T follicular helper cell (primary cell): Measurements from ENCODE around the gene TSPAN15.

Experiments used
- DNase-seq: peaks from one replicate; pipeline ENCODE4 v3.0.0-alpha.2; 2020; ENCODE audit warnings: low read depth
- total RNA-seq, 2 experiments: gene quantifications; one replicate each; lab custom pipeline; 2026; lab: John Stamatoyannopoulos, UW

The TSPAN15 gene
- 1.8 to 9.1 reads per million in 2 experiments for total RNA-seq

- DNase-seq, result peak; percentile 73
Measured at GRCh38 chr10:69451209-69451783, at the start of gene TSPAN15. TSPAN15 (plus strand) TSS chr10:69451465; CDS start chr10:69451595, 130 bp downstream.

DNA sequence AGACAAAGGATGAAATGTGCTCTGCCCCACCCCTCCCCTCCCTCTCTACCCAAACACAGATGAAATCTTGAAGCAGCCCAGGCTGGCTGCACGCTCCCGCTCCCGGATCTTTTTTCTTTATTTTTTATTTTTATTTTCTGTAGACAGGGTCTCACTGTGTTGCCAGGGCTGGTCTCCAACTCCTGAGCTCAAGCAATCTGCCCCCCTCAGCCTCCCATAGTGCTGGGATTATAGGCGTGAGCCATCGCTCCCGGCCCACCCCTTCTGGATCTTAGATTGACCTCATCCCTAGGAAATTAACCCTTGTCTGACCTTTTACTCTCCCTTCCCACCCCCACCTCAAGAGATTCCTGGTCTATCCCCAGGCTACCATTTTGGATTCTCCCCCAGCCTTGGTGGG is 48.9 kb upstream of the TSPAN15 start:
- DNase-seq, result no peak

DNA sequence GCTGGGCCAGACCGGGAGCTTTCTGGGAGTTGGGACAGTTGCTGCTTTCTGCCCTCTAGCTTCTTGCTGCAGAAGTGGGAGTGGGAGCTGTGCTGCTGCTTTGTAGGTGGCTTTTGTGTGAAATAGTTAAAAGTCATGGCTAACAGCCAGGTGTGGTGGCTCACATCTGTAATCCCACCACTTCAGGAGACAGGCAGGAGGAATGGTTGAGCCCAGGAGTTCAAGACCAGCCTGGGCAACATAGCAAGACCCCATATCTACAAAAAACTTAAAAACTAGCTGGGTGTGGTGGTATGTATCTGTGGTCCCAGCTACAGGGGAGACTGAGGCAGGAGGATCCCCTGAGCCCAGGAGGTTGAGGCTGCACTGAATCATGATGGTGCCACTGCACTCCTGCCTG is 48.2 kb upstream of the TSPAN15 start:
- DNase-seq, result no peak

DNA sequence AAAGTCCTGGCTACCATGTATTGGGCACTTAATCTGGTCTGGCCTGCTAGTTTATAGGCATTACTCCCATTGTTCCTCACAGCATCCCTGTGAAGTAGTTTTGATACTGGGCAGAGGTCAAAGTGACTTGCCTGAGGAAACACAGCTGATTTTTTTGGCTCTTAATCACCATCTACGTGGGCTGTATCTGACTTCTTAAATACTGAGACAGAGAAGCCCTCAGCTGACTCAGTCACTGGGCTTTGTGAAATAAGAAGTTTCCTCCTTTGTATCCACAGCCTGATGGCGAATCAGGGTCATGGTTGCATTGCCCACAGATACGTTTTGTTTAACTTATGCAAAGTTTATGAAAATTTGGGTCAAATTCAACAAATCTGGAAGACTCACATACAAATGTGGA is 47.7 kb upstream of the TSPAN15 start:
- no peak for DNase-seq

GRCh38 chr10:69404786-69405185 is 46.5 kb upstream of the TSPAN15 start:
- DNase-seq, result no peak

GRCh38 chr10:69405221-69405620 is 46.0 kb upstream of the TSPAN15 start:
- no peak for DNase-seq

DNA sequence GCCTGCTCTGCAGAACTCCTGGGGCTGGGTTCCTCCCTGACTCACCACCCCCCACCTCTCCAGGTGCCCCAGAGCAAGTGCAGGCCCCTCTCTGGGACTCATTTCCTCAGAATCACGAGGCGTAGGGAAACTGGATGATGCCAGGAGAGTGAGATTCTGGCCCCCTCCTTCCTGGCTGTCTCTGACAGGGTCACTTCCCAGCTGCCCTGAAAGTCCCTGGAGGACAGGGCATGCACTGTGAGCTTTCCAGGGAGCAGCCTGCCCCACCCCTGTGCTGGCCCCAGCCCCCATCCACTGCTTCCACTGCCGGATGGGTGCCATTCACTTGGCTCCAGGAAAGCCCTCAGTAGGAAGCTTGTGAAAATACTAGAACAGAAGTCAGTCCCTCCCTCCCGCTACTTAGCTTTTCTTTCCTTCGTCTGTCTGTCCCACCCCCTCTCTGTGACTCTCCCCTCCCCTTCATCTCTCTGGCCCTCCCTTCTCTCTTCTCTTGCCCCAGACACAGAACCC is 44.9 kb upstream of the TSPAN15 start:
- no peak for DNase-seq

DNA sequence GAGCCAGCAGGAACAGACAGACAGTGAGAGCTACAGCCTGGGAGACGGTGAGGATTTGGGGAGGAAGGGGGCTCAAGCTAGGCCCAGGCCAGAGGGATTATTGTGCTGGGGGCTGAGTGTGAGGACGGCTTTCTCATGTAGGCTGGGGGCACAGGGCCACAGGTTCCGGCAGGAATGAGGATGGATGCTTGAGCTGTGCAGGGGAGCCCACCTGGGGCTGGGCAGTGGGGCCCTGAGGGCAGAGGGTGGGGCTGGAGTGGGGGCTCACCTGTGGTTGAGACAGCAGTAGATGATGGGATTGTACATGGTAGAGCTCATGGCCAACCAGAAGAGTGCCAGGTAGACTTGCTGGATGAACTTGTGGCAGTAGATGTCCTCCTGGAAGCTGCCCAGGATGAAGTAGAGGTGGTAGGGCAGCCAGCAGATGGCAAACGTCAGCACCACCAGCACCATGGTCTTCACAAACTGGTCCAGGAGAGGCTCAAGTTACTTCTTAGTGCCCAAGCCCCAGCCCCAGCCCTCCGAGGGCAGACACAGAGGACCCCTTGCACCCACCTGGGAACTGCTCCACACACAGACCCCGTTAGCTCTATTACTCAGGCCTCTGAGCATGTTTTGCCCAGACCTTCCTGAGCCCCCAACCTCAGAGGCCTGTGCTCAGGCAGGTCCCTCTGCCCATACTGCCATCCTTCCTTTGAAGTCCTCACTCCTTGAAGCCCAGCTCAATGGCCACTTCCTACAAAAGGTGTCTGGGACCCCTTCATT is 44.3 kb upstream of the TSPAN15 start:
- DNase-seq, result no peak

DNA sequence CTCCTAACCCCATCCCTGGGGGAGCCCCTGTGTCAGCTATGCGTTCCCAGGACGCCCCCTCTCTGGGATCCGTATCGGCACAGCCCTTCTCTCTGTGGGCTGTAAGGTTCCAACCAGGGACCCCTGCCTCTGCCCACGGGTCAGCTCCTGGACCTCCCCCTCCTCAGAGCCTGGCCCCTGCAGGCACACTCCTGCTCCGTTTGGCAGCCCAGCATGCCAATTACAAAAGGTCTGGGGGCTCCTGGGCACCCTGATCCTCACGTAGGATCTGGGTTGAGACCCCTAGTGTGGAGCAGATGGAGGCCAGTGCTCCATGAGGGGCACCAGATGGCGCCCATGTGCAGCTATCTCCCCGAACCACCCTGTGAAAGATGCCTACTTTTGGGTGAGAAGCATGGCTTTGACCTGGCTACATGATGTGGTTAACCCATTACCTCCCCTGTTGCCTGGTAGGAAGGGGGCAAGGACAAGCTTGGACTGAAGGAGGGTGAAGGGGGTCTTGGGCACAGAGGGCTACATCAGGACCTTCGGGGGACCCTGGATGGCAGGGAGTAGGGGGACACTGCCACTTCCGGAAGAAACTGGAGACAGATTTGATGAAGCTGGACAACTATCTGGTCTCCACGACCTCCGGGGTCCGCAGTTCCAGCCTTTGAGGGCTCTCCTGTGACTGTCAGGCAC is 43.5 kb upstream of the TSPAN15 start:
- DNase-seq, result no peak

DNA sequence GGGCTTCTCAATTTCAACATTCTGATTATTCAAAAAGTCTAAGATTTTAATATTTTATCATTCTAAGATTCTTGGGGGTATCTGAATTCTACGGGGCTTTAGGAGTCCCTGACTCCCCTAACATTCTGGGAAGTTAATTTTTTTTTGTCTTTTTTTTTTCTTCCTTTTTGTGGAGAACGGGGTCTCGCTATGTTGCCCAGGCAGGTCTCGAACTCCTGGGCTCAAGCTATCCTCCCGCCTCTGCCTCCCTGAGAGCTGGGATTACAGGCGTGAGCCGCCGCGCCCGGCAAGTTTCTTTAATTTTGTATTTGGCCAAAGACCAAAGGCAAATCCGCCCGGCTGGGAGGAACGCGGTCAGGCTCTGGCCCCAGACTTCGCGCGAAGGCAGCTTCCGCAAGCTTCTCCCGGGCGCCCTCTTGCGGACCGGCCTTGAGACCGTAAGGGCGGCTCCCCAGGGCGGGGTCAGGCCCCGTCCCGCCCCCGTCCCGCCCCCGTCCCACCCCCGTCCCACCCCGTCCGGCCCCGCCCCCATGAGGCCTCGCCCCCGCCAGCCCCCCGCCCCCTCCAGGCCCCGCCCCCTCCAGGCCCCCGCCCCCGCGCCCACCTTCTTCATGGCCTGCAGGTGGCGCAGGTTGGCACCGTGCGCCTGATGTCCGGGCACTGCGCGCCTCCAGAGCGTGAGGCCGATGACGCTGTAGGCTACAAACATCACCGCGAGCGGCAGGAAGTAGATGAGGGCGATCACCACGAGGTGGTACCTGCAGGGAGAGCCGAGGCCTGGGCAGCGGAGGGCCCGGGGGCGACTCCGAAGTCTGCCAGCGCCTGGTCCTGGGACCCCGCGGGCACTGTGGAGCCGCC is 42.7 kb upstream of the TSPAN15 start:
- peak; percentile 84 for DNase-seq

DNA sequence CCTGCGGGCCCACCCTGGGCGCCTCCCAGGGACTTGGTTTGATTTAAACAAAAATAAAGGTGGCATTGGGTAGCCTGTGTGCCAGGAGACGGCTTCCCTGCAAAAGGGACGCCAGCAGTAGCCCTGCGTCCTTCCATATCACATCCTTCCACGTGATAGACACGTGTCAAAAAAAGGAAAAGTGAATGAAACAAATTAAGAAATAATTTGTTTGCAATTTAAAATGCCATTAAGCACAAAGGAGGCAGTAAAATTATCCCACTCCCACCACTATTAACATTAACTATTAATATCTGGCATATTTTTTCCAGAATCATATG is 42.1 kb upstream of the TSPAN15 start:
- DNase-seq, result no peak

GRCh38 chr10:69409968-69410367 is 41.3 kb upstream of the TSPAN15 start:
- DNase-seq, result no peak

- DNase-seq, result no peak
Measured at GRCh38 chr10:69410487-69410886, 40.8 kb upstream of the TSPAN15 start.

- DNase-seq, result no peak
Measured at GRCh38 chr10:69411476-69411875, 39.8 kb upstream of the TSPAN15 start.

DNA sequence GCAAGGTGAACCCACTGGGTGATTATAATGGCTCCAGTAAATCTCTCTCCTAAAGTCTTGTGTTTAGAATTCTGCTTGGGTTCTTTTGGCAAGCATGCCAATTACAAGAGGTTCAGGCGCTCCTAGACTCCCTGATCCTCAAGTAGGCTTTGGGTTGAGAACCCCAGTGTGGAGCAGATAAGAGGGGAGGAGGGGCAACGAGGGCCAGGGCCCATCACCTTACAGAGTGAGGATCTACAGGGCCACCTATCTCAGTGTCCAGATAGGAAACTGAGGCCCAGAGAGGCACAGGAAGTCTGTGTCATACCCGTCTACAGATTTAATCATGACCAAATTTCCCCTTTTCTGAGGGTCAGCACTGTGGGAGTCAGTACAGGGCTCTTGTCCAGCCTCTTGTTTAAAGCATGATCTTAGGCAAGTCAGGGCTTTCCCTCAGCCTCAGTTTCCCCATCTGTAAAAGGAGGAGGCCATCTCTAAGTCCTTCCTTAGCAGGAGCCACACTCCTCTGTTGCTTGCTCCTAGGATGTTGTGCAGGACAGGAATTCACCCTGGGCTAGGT is 39.0 kb upstream of the TSPAN15 start:
- no peak for DNase-seq

GRCh38 chr10:69413221-69413865 is 37.9 kb upstream of the TSPAN15 start:
- no peak for DNase-seq

DNA sequence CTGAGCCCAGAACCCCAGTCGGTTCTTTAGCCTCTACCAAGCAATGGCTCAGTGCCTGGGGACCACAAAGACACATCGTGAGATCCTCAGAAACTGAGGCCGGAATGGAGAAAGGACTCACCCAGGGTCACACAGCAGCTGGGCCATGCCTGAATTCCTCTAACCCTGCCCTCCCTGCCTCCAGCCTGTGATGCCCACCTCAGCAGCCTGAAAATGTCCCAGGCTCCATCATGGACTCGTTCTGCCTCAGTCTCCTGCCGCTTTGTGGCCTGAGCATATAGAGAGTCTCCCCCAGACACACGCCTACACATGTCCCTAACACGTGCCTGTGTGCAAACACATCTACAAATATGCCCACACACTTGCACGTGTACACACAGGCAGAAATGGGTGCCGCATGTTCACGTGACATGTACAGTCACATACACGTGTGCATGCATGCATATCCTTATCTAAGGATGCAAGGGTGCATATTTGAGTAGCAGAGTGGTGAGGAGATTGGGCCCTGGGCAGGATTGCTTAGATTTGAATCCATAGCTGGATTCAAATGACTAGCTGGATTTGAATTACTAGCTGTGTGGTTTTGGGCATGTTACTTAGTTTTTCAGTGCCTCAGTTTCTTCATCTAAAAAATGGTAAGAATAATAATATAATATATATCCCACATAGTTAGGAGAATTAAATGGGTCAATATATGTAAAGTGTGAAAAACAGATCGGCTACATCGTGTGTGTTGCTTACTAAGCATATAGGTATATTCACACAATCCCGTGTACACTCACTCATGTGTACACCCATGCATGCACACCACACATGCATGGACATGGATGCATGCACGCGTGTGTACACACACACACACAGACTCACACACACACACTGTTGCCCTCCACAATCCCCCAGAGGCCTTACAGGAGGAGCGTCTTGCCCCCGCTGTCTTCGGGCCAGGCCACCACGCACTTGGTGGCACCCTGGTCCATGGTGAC is 36.9 kb upstream of the TSPAN15 start:
- DNase-seq, result no peak

GRCh38 chr10:69415049-69415448 is 36.2 kb upstream of the TSPAN15 start:
- no peak for DNase-seq

DNA sequence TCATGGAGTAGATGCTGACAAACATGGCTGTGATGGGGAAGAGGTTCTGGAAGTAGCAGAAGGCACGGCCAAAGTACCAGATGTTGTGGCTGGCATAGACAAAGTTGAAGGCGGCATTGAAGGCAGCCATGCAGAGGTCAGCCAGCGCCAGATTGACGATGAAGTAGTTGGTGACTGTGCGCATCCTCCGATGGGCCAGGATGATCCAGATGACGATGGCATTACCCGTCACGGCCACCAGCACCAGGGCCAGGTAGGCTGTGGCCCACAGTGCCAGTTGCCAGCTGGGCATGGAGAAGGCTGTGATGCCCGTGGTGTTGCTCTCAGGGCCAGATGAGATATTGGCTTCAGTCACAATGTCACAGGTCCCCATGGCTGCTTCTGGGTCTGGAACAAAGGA is 35.3 kb upstream of the TSPAN15 start:
- no peak for DNase-seq

- DNase-seq, result no peak
Measured at GRCh38 chr10:69416695-69417094, 34.6 kb upstream of the TSPAN15 start, which contains the start of gene TACR2. TACR2 (minus strand) TSS chr10:69416918; CDS start chr10:69416323, 595 bp downstream.
